ENCODE data around the gene LNPEP. TPM values are rescaled to one million over a fixed set of nuclear protein-coding genes. Genes with fewer than 3 reads are reported as not detected.

The LNPEP gene
- total RNA-seq, 1 donor from 2014 or later: 28.0 TPM

Other genes with a start within 250 kb of the LNPEP start
- 70.1 and 74.0 TPM in 2 replicates for gene ERAP1, start 128.1 kb upstream of the LNPEP start, total RNA-seq
- 12.7 and 167 TPM in 2 replicates for gene ERAP2, start 59.6 kb upstream of the LNPEP start, total RNA-seq
- not detected in 2 replicates for gene LIX1, start 206.5 kb downstream of the LNPEP start, total RNA-seq
- 14.9 and 18.9 TPM in 2 replicates for gene RIOK2, start 247.2 kb downstream of the LNPEP start, total RNA-seq

Measured in glomerular endothelial cell (primary cell).